GM23338 (cell line): ENCODE results near the gene RAD51B. TPM values are rescaled to one million over a fixed set of nuclear protein-coding genes. Genes with fewer than 3 reads are reported as not detected.

Source experiments
- ATAC-seq: fragments of 200-7000 bp; cut with Tn5 transposase; 3 replicates; pipeline ENCODE4 v1.9.1; 2020
- DNase-seq: peaks from one replicate; pipeline ENCODE4 v3.0.0-alpha.2; 2015; ENCODE audit warnings: low spot score
- H2AFZ ChIP-seq: fragments of 200-600 bp; sonication (generic); 2 replicates; pipeline ENCODE4 v1.8.0; 2016; ENCODE audit warnings: antibody characterized with exemption, mild to moderate bottlenecking, moderate library complexity
- H3F3A ChIP-seq: fragments of 200-600 bp; sonication (generic); replicated peaks from 2 replicates; pipeline ENCODE4 v1.8.0; 2017; ENCODE audit warnings: antibody characterized with exemption, mixed run types, low read depth
- H3K27ac ChIP-seq: fragments of 200-600 bp; sonication (generic); 2 replicates; pipeline ENCODE4 v1.6.1; 2016; ENCODE audit warnings: low read depth
- H3K27me3 ChIP-seq: fragments of 200-600 bp; sonication (generic); 2 replicates; pipeline ENCODE4 v1.8.0; 2016; ENCODE audit warnings: mild to moderate bottlenecking, mixed run types, moderate library complexity; ENCODE audit not compliant: insufficient read depth
- H3K36me3 ChIP-seq: fragments of 200-600 bp; sonication (generic); 2 replicates; pipeline ENCODE4 v1.8.0; 2016; ENCODE audit warnings: mild to moderate bottlenecking; ENCODE audit not compliant: insufficient read depth
- H3K4me1 ChIP-seq: fragments of 200-600 bp; sonication (generic); 2 replicates; pipeline ENCODE4 v1.8.0; 2016; ENCODE audit warnings: mild to moderate bottlenecking, moderate library complexity; ENCODE audit not compliant: insufficient read depth
- H3K4me2 ChIP-seq: fragments of 200-600 bp; sonication (generic); 2 replicates; pipeline ENCODE4 v1.7.1; 2017; ENCODE audit warnings: mixed run types
- H3K4me3 ChIP-seq: fragments of 200-600 bp; sonication (generic); 2 replicates; pipeline ENCODE4 v1.6.1; 2016; ENCODE audit warnings: mixed run types
- H3K79me2 ChIP-seq: fragments of 200-600 bp; sonication (generic); replicated peaks from 2 replicates; pipeline ENCODE4 v1.8.0; 2017; ENCODE audit warnings: mild to moderate bottlenecking; ENCODE audit not compliant: insufficient read depth
- H3K9me2 ChIP-seq: fragments of 200-600 bp; sonication (generic); 2 replicates; pipeline ENCODE4 v1.8.0; 2017; ENCODE audit not compliant: insufficient read depth
- H4K20me1 ChIP-seq: fragments of 200-600 bp; sonication (generic); replicated peaks from 2 replicates; pipeline ENCODE4 v1.8.0; 2017; ENCODE audit warnings: mild to moderate bottlenecking; ENCODE audit not compliant: insufficient read depth
- H3K27ac Mint-ChIP-seq: 2 replicates; pipeline ENCODE4 v1.8.0; 2020; ENCODE audit warnings: inconsistent platforms, mild to moderate bottlenecking, moderate library complexity, mixed read lengths
- H3K27me3 Mint-ChIP-seq: 3 replicates; pipeline ENCODE4 v1.8.0; 2022; ENCODE audit warnings: low read depth, mild to moderate bottlenecking, moderate library complexity, mixed read lengths, inconsistent platforms; ENCODE audit not compliant: insufficient read depth, poor library complexity
- H3K36me3 Mint-ChIP-seq: 3 replicates; pipeline ENCODE4 v1.8.0; 2021; ENCODE audit warnings: low read depth, mild to moderate bottlenecking, inconsistent platforms, moderate library complexity, mixed read lengths
- H3K4me1 Mint-ChIP-seq: 3 replicates; pipeline ENCODE4 v1.8.0; 2020; ENCODE audit warnings: mild to moderate bottlenecking, inconsistent platforms, mixed read lengths
- H3K4me3 Mint-ChIP-seq: 3 replicates; pipeline ENCODE4 v1.8.0; 2021; ENCODE audit warnings: moderate library complexity, mild to moderate bottlenecking, inconsistent platforms, mixed read lengths
- H3K9me3 Mint-ChIP-seq: 3 replicates; pipeline ENCODE4 v1.8.0; 2020; ENCODE audit warnings: moderate library complexity, mild to moderate bottlenecking, inconsistent platforms, mixed read lengths
- CREB1 ChIP-seq: fragments of 250-450 bp; sonication (Bioruptor Pico); IDR thresholded peaks from 2 replicates; pipeline ENCODE4 v1.5.0; 2020; ENCODE audit warnings: low read depth, mild to moderate bottlenecking, moderate library complexity
- EZH2 ChIP-seq: fragments of 200-600 bp; sonication (generic); IDR thresholded peaks from one replicate; pipeline ENCODE4 v1.8.0; 2017; ENCODE audit warnings: antibody characterized with exemption, mild to moderate bottlenecking, low read depth; ENCODE audit not compliant: unreplicated experiment
- EZH2phosphoT487 ChIP-seq: fragments of 200-600 bp; sonication (generic); IDR thresholded peaks from one replicate; pipeline ENCODE4 v1.8.1; 2018; ENCODE audit warnings: antibody characterized with exemption; ENCODE audit not compliant: unreplicated experiment
- JUNB ChIP-seq: IDR thresholded peaks from one replicate; pipeline ENCODE4 v1.6.1; 2016; ENCODE audit warnings: antibody characterized with exemption; ENCODE audit not compliant: unreplicated experiment
- NANOG ChIP-seq: IDR thresholded peaks from 2 replicates; pipeline ENCODE4 v1.6.1; 2016; ENCODE audit warnings: antibody characterized with exemption, borderline replicate concordance
- POLR2AphosphoS5 ChIP-seq: IDR thresholded peaks from 2 replicates; pipeline ENCODE4 v1.6.1; 2016; ENCODE audit warnings: antibody characterized with exemption, low read depth
- ZNF114 ChIP-seq: fragments of 250-450 bp; sonication (Bioruptor Pico); IDR thresholded peaks from 2 replicates; pipeline ENCODE4 v1.5.0; 2020; ENCODE audit warnings: mild to moderate bottlenecking, moderate library complexity
- ZNF331 ChIP-seq: fragments of 250-450 bp; sonication (Bioruptor Pico); IDR thresholded peaks from 2 replicates; pipeline ENCODE4 v1.5.0; 2020; ENCODE audit warnings: low read depth, mild to moderate bottlenecking, moderate library complexity
- ZNF462 ChIP-seq: fragments of 250-450 bp; sonication (Bioruptor Pico); IDR thresholded peaks from 2 replicates; pipeline ENCODE4 v1.5.0; 2020; ENCODE audit warnings: mild to moderate bottlenecking, moderate library complexity
- polyA plus RNA-seq: library from polyadenylated mRNA; unstranded; fragments of >200 nt; fragmentation: Nextera tagmentation; extraction: Ambion mirVana; gene quantifications from 2 replicates; pipeline ENCODE4 v1.2.1, GENCODE V29; 2016
- total RNA-seq: library from RNA; depleted of rRNA; stranded (reverse); fragments of >200 nt; shearing (Covaris generic); gene quantifications from 2 replicates; pipeline ENCODE4 v1.2.3, GENCODE V29; 2014
- TF ChIP-seq, protein P1 (sequence below): IDR thresholded peaks from 2 replicates; pipeline ENCODE4 v1.6.1; 2016; ENCODE audit warnings: antibody characterized with exemption
- TF ChIP-seq, protein P2 (sequence below): IDR thresholded peaks from one replicate; pipeline ENCODE4 v1.6.1; 2018; ENCODE audit warnings: antibody characterized with exemption; ENCODE audit not compliant: unreplicated experiment

The RAD51B gene
- total and polyA plus RNA-seq, 2 experiments from 2014 or later: 15.7 to 29.1 TPM

- no peaks in the 10 kb centered on the region for H3K9me2 ChIP-seq
- TF ChIP-seq POLR2AphosphoS5: no peak
- no peak for TF ChIP-seq JUNB
- no peak for TF ChIP-seq CREB1 (CRISPR knock-in tag)
- TF ChIP-seq ZNF114: no peak
- TF ChIP-seq, protein P1, sequence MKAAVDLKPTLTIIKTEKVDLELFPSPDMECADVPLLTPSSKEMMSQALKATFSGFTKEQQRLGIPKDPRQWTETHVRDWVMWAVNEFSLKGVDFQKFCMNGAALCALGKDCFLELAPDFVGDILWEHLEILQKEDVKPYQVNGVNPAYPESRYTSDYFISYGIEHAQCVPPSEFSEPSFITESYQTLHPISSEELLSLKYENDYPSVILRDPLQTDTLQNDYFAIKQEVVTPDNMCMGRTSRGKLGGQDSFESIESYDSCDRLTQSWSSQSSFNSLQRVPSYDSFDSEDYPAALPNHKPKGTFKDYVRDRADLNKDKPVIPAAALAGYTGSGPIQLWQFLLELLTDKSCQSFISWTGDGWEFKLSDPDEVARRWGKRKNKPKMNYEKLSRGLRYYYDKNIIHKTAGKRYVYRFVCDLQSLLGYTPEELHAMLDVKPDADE: no peak
- H4K20me1 ChIP-seq: no peaks in the 10 kb centered on the region
- H3K4me1 ChIP-seq: peaks cover 5% of the 10 kb centered on the region; the same call in 1 of the 2 replicates
- H3K27ac ChIP-seq: no peak overlapping the region
- H3K27me3 ChIP-seq: no peaks in the 10 kb centered on the region
- H3K79me2 ChIP-seq: no peaks in the 10 kb centered on the region
- Mint-ChIP-seq H3K9me3 (peaks cover under 1% of the 10 kb centered on the region; the same call in 2 of the 3 replicates), H3K27me3 (peaks cover 16% of the 10 kb centered on the region), H3K4me1 (peaks cover 11% of the 10 kb centered on the region), H3K4me3 (no peak overlapping the region), H3K27ac (no peak overlapping the region), H3K36me3 (no peaks in the 10 kb centered on the region; the same call in 2 of the 3 replicates)
- DNase-seq: no peak
- H3K36me3 ChIP-seq: no peaks in the 10 kb centered on the region
- no peak overlapping the region for H3K4me2 ChIP-seq
- H2AFZ ChIP-seq: no peak overlapping the region
- no peak overlapping the region for H3K4me3 ChIP-seq
- no peak for ATAC-seq
- no peaks in the 10 kb centered on the region for H3F3A ChIP-seq
Measured at GRCh38 chr14:68623826-68624225, 804.2 kb downstream of the RAD51B start.

DNA sequence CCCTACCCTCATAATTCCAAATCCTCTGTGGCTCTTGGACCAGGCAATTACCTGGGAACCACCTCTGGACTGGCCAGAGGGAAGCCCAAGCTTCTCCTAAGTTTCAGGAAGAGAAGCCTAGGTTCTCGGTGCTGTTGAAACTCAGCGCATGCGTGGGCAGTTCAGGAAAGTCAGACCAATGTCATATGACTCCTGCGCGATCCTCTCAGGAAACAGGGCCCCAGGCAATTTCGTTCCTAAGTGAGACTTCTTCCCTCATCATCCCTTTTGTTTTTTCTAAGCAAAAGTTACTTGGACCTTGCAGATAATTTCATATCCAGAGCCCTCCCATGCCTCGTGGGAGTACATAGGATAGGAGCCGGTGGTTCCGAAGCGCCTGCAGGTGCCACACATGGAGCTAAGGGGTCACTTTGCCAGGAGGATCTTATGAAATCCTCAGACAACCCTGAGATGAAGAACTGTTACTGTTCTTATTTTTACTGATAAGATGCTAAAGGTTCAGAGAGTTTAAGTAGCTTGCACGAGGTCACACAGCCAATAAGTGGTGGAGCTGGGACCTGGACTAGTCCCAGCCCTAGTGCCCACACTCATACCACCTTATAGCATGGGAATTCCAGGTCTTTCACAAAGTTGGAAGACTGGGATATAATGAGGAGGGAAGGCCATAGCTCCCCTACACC is 805.1 kb downstream of the RAD51B start:
- H3K4me3 ChIP-seq: no peak overlapping the region
- no peak overlapping the region for H2AFZ ChIP-seq
- no peaks in the 10 kb centered on the region; the same call in 2 of the 3 replicates for H3K9me3 Mint-ChIP-seq
- no peaks in the 10 kb centered on the region for H3F3A ChIP-seq
- H3K36me3 Mint-ChIP-seq: no peaks in the 10 kb centered on the region; the same call in 2 of the 3 replicates
- no peaks in the 10 kb centered on the region for H4K20me1 ChIP-seq
- no peaks in the 10 kb centered on the region for H3K79me2 ChIP-seq
- no peak overlapping the region for H3K27ac Mint-ChIP-seq
- no peaks in the 10 kb centered on the region for H3K36me3 ChIP-seq
- H3K27me3 ChIP-seq: no peaks in the 10 kb centered on the region
- peaks cover 20% of the 10 kb centered on the region for H3K4me1 Mint-ChIP-seq
- H3K27me3 Mint-ChIP-seq: peaks cover 20% of the 10 kb centered on the region
- no peak overlapping the region for H3K27ac ChIP-seq
- H3K4me2 ChIP-seq: no peak overlapping the region
- no peak overlapping the region; the same call in 2 of the 3 replicates for H3K4me3 Mint-ChIP-seq
- peaks cover 13% of the 10 kb centered on the region for H3K4me1 ChIP-seq
- DNase-seq (no peak), ATAC-seq (no peak)
- no peaks in the 10 kb centered on the region for H3K9me2 ChIP-seq
- TF ChIP-seq EZH2phosphoT487 (no peak), ZNF331 (CRISPR knock-in tag) (no peak), EZH2 (no peak), POLR2AphosphoS5 (no peak), NANOG (no peak), ZNF462 (CRISPR knock-in tag) (no peak)
- TF ChIP-seq, protein P2, sequence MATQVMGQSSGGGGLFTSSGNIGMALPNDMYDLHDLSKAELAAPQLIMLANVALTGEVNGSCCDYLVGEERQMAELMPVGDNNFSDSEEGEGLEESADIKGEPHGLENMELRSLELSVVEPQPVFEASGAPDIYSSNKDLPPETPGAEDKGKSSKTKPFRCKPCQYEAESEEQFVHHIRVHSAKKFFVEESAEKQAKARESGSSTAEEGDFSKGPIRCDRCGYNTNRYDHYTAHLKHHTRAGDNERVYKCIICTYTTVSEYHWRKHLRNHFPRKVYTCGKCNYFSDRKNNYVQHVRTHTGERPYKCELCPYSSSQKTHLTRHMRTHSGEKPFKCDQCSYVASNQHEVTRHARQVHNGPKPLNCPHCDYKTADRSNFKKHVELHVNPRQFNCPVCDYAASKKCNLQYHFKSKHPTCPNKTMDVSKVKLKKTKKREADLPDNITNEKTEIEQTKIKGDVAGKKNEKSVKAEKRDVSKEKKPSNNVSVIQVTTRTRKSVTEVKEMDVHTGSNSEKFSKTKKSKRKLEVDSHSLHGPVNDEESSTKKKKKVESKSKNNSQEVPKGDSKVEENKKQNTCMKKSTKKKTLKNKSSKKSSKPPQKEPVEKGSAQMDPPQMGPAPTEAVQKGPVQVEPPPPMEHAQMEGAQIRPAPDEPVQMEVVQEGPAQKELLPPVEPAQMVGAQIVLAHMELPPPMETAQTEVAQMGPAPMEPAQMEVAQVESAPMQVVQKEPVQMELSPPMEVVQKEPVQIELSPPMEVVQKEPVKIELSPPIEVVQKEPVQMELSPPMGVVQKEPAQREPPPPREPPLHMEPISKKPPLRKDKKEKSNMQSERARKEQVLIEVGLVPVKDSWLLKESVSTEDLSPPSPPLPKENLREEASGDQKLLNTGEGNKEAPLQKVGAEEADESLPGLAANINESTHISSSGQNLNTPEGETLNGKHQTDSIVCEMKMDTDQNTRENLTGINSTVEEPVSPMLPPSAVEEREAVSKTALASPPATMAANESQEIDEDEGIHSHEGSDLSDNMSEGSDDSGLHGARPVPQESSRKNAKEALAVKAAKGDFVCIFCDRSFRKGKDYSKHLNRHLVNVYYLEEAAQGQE: no peak
